ENCODE data around the gene RNF144A.
"Not testable (repeated sequence)": the region's sequence is repeated elsewhere in the genome, so short reads cannot be mapped to it uniquely, and the experiment has no call there.

RNF144A gene

DNA sequence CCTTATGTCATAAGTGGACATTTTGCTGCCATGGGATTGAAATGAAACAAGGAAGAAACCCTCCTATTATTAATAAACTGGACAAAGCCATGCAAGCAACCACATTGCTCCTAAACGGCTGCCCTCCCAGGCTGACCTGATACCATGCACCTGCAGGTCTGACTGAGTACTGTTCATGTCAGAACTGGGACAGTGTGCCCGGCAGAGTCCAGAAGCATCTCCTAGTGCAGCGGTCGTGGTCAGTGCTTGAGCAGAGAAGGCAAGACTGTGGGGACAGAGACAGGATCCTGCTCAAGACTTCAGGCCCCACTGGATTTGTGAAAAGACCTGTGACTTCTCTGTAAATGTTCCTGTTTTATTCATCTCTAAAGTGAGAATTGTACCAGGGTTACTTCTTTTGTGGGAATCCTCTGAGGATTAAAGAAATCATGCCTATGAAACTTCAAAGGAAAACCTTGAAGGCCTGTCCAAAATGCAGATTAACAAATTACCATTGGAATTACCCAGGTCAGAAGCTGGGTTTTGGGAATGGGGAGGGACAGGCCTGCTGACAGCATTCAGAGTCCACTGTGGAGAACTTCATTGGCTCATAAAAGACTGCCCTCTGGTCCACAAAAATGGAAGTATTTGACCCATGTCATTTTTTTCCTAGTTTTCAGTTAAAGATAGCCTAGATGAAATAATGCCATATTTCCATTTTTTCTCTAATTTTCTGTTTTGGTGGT lies 13.9 kb downstream of the RNF144A start:
- no peak for DNase-seq

DNA sequence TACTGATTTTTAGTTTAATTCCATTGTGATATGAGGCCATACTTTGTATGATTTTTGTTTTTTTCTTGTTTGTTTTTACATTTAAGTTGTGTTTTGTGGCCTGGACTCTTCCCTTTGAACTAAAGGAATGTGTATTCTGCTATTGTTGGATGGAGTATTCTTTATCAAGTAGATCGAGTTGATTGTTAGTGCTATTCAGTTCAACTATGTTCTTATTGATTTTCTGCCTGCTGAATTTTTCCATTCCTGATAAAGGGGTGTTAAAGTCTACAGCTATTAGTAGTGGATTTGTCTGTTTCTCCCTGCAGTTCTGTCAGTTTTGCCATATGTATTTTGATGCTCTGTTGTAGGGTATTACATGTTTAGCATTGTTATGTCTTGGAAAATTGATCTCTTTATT lies 14.5 kb downstream of the RNF144A start:
- DNase-seq = no peak

- no peak for DNase-seq
Observed at GRCh38 chr2:6932206-6932605, 15.0 kb downstream of the RNF144A start.

DNA sequence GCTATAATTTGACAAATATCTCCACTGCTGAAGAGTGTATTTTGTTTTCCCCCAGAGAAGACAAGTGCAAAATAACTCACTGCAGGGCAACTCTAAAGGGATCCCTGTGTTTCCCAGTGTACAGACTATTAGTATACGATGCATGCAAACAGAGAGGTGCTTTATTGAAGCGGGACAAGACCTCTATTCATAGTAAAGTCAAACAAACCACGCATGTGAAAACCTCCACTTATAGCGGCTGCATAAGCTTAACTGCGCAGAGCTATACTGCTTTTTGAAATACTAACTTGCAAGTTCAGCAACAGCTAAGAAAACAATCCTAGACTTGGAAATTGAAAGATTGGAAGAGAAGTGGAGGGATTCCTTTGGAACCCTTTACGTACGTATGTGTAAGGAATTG lies 15.6 kb downstream of the RNF144A start:
- no peak for DNase-seq

DNA sequence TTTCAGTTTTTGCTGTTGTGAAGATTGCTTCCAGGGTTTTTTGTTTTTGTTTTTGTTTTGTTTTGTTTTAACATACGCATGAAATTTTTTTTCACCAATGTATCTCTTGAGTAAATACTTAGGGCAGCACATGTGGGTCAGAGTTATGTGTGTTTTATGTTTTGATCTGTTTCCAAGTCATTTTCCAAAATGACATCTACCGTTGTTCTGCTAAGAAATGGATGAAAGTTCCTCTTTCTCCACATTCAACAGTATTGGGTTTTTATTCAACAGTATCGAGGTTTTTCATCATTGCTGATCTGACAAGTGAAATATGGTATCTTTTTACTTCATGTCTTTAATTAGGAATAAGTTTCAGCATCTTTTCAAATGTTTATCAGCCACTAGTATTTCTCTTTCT lies 16.7 kb downstream of the RNF144A start:
- DNase-seq = no peak

- DNase-seq = no peak
Observed at GRCh38 chr2:6934345-6934744, 17.1 kb downstream of the RNF144A start.

DNA sequence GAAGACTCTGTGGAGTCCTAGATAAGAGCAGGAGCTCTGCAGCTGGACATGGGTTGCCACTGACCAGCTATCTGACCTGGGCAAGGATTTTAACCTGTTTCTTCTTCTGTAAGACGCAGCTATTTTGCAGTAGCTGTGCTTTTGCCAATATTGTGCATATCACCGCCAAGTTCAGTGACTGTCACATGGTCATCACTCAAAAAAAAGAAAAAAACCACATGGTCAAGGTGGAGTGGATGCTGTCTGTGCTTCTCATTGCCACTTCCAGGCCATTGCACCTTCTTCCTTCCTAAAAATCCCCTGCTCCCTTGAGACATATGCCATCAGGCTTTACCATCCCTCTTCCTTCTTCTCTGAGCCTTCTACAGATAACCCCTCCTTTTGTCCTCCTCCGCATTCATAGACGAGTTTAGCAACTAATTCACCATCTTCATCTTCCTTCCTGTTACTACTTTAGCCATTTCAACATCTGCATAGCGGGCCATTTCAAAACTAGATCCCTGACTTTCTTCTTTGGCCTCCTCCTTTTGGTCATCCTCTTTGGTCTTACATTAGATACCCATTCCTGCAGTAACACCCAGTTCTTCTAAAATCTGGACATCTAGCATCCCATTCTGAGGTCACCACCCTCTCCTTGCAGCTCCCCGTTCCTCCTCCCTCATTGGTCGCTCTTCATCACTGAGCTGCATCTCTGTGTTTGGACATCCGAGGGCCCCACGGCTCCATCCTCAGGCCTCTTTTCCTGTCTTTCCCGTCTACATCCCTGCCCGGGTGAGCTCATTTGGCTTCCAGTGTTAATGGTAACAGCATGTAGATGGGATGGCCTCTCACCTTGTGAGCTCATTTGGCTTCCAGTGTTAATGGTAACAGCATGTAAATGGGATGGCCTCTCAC lies 17.8 kb downstream of the RNF144A start:
- DNase-seq = no peak

- DNase-seq = not testable (repeated sequence)
Observed at GRCh38 chr2:6935652-6936020, 18.4 kb downstream of the RNF144A start.

DNA sequence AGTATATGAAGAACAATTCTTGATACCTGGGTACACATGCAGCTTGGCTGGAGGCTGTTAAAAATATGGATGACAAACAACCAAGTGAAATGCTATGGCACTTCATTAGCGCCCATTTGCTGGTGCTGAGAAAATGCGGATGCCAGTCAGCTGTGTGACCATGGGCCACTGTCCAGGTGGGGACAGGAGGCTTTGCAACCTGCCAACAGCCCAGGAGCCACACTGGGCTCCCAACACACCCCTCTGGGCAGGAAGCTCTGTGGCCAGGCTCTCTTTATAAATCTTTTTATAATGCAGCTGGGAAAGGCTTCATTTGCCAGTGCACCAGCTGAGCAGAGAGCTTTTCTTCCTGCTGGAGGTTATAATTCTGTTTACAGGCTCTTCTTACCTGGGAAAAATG lies 19.9 kb downstream of the RNF144A start:
- no peak for DNase-seq

DNA sequence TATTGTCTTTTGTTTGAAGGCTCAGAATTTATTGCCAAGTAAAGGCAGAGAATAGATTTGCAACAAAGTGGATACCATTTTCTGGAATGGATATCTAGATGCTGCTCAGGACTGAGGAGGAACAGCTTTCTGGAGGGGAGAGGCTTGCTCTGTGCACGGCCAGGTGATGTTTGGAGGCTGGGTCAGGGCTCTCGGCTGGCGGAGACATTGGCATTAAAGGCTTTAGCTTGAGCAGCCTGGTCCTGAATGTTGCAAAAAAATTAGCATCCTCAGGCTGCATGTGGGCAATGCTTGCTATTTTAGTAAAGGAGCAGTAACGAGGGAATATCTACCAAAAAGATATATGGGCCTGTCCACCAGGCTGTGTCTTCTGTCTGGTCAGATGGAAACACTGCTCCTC lies 20.4 kb downstream of the RNF144A start:
- no peak for DNase-seq

- DNase-seq = no peak
Observed at GRCh38 chr2:6939071-6939470, 21.9 kb downstream of the RNF144A start.

DNA sequence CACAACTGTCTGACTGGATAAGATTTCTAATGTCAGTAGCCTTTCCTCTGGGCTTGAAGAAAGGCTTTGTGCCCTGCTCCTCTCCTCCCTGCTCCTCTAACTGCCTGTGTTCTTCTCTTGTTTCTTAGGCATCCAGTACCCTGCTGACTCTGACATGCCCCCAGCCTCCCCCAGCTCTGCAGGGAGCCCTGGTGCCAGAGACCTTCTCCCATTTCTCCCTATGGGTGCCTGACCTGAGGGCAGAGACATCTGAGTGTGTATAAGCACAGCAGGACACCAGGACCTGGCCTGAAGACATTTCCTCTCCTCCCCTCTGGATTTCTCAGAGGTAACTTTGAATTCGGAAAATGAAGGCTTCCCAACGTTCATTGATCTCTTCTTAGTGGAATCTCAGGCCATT lies 23.6 kb downstream of the RNF144A start:
- DNase-seq = no peak

DNA sequence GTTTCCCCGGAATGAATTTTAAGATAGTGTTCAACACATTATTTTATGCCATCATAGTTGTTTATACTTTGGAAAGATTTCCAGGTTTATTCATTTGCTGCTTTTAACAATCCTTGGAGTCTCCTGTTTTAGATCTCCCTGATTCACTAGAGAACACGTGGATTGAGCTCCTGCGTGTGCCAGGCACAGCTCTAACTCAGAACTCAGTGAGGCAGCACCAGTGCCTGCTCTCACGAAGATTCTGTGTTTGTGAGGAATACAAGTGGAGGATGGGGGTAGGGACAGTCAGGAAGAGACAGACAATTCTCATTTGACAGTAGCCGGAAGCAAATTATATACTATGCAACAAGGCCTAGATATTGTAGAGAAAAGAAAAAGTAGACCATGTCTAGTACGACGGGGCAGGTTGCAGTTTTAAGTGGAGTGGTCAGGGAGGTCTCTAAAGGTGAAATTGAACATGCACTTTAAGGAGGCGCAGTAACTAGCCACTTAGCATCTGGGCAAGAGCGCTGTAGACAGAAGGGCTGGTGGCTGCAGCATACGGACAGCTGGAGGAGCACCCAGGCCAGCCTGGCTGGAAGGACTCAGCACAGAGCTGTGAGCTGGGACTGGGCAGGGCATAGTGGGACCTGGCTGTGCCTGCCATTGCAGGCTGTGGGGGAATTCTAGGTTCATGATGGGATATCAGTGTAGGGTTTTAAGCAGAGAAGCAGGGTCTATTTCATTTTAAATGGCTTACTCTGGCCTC lies 24.3 kb downstream of the RNF144A start:
- DNase-seq = no peak

- DNase-seq = no peak
Observed at GRCh38 chr2:6942848-6943247, 25.6 kb downstream of the RNF144A start.

GRCh38 chr2:6943523-6943922 lies 26.3 kb downstream of the RNF144A start:
- no peak for DNase-seq

- no peak for DNase-seq
Observed at GRCh38 chr2:6943971-6944370, 26.8 kb downstream of the RNF144A start.

- no peak for DNase-seq
Observed at GRCh38 chr2:6944555-6944954, 27.3 kb downstream of the RNF144A start.

DNA sequence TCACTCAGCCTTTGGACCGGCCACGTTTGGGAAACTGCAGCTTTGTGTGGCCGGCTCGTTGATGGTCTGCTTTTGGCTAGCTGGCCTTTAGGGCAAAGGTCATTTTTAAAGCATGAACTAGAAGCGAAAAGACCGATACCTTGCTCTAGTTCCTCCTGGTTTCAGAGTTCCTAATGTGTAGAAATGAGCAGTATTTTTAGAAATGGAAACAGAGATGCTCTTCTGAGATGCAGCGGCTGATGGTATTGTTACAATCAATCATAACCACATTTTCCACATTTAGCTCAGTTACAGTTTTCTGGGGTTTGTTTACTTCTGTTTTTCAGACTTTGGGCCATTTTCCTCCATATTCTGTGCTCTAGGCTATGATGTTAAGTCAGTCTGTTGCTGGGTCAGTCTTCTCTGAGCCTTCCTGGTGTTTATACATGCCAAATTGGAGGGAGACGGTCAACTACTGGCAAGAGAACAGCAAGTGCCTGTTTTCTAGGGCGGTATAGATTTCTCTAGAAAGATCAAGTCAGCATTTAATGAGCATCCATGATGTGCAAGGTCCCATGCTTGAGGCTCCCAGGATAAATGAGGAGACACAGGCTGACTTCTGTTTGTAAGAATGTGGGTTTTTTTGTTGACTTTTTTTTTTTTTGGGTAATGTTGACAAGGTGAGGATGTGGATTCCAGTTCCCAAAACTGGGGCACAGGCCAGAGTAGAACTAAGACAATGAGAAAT lies 28.0 kb downstream of the RNF144A start:
- no peak for DNase-seq

DNA sequence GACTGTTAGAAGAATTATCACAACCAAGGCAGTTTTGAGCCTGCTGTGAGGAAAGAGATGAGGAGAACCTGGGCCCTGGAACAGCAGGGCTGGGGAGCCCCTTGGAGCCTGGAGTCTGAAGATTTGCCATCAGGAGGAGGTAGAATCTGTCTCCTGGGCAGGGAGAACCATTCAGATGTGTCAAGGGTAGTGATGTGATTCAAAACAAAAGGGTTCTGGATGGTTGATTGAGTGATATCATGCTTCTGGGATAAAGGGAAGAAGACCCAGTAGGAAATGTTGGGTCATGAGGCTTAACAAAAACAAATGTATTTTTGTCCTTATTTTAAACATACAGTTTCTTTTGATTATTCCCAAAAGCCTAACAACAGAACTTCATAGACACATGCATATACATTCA lies 28.6 kb downstream of the RNF144A start:
- DNase-seq = no peak

GRCh38 chr2:6946722-6947121 lies 29.5 kb downstream of the RNF144A start:
- no peak for DNase-seq

DNA sequence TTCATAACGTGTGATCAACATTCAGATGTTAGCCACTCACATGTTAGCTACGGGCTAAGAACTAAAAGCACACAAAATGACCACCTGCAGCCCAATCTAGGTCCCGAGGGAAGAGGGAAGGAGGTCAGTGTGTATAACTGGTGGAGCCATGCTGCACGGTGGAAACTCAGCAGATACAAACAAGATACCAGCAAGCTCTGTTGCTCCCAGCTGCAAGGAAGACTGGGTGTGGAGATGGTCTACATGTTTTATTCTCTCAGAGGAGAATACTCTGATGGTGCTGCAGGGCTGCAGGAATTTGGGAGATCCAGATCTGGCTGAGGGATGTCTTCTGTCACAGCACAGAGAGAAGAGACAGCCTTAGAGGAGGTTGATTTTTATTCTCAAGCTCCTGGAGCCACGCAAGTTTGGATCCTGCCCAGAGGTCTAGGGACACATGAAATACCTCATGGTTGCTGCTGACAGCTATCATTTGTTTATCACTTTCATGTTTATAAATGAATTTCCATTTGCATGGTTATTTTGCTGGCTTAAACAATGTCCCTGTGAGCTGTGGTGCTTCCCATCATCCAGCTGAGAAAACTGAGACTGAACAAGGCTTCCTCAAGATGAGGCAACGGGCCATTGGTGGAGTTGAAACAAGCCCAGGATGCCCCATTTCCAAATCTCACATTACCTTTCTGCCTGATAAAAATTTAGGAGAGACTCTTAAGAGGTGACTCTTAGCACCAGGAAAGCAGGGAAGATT lies 30.9 kb downstream of the RNF144A start:
- no peak for DNase-seq

DNA sequence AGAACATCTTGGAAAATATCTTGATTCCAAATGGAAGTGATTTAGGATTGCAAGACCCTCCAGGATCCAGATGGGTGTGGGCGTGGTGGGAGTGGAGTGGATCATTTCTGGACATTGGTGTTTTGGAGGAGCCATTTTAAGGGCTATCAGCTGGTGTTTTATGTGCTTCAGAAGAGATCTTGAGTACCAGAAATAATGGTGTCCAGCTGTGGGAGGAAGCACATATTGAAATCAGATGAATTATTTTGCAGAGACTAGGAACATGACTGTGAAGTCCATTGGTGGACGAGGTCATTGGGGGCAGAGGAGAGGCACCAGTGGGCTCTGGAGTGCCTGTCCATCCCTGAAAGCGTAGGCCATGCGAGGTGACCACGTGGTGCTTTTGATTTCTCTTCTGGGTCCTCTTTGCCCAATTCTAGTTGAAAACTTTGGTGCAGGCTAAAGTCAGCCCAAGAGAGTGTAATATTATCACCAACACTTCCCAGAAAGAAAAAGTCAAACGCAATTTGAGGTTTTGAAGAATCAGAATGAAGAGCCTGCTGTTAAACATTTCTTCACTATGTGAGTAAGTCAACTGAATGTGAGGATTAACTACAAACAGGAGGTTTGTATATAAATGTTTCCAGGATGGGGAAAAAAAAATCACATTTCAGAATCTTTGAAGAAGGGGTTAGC lies 31.6 kb downstream of the RNF144A start:
- DNase-seq = no peak
